22Rv1 (cell line): Measurements from ENCODE around the gene GBP3.

Source experiments
- ZFX ChIP-seq: fragments of 450-650 bp; IDR thresholded peaks from 2 replicates; pipeline ENCODE4 v1.6.1; 2017; ENCODE audit warnings: antibody characterized with exemption, borderline replicate concordance
- TF ChIP-seq, protein P1 (sequence below): fragments of 450-650 bp; IDR thresholded peaks from 2 replicates; pipeline ENCODE4 v1.5.1; 2017; ENCODE audit warnings: mild to moderate bottlenecking

DNA sequence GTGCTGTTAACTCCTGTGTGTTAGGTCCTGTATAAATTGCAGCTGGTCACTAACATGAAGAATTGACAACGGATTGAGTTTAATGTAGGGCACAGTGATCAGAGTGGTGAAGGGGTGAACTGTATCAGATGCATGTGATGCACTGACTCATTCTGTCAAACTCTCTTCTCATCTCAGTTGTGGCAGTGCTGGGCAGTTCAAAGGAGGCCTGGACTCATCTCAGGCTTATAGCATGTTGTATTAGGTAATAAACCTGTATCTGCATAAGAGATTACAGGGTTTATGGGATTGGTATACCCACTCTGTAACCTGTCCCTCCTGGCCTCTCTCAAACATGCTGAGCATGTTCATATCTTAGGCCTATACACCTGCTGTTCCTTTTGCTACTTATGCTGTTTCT, 12.4 kb upstream of the GBP3 start:
- TF ChIP-seq, protein P1, sequence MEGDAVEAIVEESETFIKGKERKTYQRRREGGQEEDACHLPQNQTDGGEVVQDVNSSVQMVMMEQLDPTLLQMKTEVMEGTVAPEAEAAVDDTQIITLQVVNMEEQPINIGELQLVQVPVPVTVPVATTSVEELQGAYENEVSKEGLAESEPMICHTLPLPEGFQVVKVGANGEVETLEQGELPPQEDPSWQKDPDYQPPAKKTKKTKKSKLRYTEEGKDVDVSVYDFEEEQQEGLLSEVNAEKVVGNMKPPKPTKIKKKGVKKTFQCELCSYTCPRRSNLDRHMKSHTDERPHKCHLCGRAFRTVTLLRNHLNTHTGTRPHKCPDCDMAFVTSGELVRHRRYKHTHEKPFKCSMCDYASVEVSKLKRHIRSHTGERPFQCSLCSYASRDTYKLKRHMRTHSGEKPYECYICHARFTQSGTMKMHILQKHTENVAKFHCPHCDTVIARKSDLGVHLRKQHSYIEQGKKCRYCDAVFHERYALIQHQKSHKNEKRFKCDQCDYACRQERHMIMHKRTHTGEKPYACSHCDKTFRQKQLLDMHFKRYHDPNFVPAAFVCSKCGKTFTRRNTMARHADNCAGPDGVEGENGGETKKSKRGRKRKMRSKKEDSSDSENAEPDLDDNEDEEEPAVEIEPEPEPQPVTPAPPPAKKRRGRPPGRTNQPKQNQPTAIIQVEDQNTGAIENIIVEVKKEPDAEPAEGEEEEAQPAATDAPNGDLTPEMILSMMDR: no peak
- no peak for TF ChIP-seq ZFX
